ENCODE data around the gene EPAS1. TPM values are rescaled to one million over a fixed set of nuclear protein-coding genes. Genes with fewer than 3 reads are reported as not detected.

EPAS1 gene
- total and polyA plus RNA-seq, 7 donors, result 39.2 to 123 (median 80.4) TPM

DNA sequence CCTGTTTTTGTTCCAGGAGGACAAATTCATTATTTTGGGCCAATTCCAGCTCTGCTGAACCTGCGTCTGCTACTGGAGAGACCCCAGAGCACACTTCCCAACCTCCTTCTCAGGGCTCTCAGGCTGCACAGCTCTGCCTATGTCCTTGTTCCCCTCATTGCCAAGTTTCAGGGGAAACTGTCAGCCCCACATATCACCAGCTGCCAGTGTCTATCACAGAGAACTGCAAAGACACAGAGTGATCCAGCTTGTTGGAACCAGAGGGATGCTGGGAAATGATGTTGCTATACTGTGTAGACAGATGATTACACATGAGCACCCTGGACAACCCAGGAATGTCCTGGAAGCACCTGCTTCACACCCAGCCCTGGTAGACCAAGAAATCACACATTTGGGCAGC, 114.8 kb downstream of the EPAS1 start:
- Histone ChIP-seq H3K4me3 (no peak overlapping the region), H3K9me3 (peaks cover 17% of the 10 kb centered on the region), H3K4me1 (no peaks in the 10 kb centered on the region), H3K27me3 (ENCODE audit: insufficient read depth in 3 of 3, low read length in 2 of 3) (no peaks in the 10 kb centered on the region), H3K36me3 (ENCODE audit: insufficient read depth in 1 of 2, low read depth in 1 of 2) (no peaks in the 10 kb centered on the region), H3K27ac (no peak overlapping the region)
- TF ChIP-seq, protein P1, sequence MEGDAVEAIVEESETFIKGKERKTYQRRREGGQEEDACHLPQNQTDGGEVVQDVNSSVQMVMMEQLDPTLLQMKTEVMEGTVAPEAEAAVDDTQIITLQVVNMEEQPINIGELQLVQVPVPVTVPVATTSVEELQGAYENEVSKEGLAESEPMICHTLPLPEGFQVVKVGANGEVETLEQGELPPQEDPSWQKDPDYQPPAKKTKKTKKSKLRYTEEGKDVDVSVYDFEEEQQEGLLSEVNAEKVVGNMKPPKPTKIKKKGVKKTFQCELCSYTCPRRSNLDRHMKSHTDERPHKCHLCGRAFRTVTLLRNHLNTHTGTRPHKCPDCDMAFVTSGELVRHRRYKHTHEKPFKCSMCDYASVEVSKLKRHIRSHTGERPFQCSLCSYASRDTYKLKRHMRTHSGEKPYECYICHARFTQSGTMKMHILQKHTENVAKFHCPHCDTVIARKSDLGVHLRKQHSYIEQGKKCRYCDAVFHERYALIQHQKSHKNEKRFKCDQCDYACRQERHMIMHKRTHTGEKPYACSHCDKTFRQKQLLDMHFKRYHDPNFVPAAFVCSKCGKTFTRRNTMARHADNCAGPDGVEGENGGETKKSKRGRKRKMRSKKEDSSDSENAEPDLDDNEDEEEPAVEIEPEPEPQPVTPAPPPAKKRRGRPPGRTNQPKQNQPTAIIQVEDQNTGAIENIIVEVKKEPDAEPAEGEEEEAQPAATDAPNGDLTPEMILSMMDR (IDR thresholded peaks at IDR 0.05), result no peak
- ATAC-seq (peak; percentile 27 to 72 (median 52)), DNase-seq (no peak)
- 29 to 48% (median 44%) methylated on average over 1 of the region's 1 CpG for WGBS, 3 donors
- intact Hi-C loops (cut with DNase I), result no loop called here

DNA sequence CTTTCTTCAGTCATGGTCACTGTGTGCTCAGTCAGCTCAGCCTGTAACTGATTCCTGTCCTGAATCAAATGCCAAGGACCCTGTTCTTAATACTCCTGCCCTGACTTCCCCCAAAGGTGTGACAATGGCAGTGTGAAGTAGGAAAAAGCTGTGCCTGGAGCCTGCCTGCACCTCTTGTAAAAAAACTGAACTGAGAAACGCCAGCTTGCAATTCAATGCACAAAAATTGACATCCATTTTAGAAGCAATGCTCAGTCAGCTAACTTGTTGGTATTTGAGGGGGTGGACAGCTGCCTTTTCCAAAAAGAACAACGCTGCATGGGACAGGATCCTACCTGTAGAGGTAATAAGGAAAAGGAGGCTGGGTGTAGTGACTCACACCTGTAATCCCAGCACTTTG, 115.9 kb downstream of the EPAS1 start:
- TF ChIP-seq, protein P1 (IDR thresholded peaks at IDR 0.05), result no peak
- intact Hi-C loops (cut with DNase I), result no loop called here
- no peak for DNase-seq
- no peaks in the 10 kb centered on the region for H3K4me1 ChIP-seq
- H3K9me3 ChIP-seq, result peaks cover 21% of the 10 kb centered on the region
- H3K36me3 ChIP-seq (ENCODE audit: insufficient read depth in 1 of 2, low read depth in 1 of 2), result no peaks in the 10 kb centered on the region
- H3K27me3 ChIP-seq (ENCODE audit: insufficient read depth in 3 of 3, low read length in 2 of 3), result no peaks in the 10 kb centered on the region
- H3K27ac ChIP-seq, result no peak overlapping the region
- 77 to 84% (median 81%) methylated on average over 2 of the region's 2 CpGs for WGBS, 3 donors
- H3K4me3 ChIP-seq, result no peak overlapping the region
- no peak for ATAC-seq

DNA sequence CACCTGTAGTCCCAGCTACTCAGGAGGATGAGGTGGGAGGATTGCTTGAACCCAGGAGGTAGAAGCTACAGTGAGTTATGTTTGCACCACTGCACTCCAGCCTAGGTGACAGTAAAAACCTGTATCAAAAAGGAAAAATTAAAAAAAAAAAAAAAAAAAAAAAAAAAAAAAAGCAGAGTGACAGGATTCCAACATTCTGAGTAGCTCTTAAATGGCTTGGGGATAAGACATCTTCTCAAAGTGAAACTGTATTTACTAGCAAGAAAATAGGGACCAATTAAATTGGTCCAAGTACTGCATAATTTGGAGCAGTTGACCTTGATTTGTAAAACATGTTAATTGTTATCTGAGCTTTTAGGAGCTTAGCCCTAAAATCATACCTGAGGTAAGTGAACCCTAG, 116.4 kb downstream of the EPAS1 start:
- ATAC-seq (no peak), DNase-seq (no peak)
- no peaks in the 10 kb centered on the region for H3K36me3 ChIP-seq (ENCODE audit: insufficient read depth in 1 of 2, low read depth in 1 of 2)
- no peak overlapping the region for H3K4me3 ChIP-seq
- intact Hi-C loops (cut with DNase I), result no loop called here
- H3K27me3 ChIP-seq (ENCODE audit: insufficient read depth in 3 of 3, low read length in 2 of 3), result no peaks in the 10 kb centered on the region
- no peak overlapping the region for H3K27ac ChIP-seq
- TF ChIP-seq, protein P1 (IDR thresholded peaks at IDR 0.05), result no peak
- H3K9me3 ChIP-seq, result peaks cover 24% of the 10 kb centered on the region
- no peaks in the 10 kb centered on the region for H3K4me1 ChIP-seq

DNA sequence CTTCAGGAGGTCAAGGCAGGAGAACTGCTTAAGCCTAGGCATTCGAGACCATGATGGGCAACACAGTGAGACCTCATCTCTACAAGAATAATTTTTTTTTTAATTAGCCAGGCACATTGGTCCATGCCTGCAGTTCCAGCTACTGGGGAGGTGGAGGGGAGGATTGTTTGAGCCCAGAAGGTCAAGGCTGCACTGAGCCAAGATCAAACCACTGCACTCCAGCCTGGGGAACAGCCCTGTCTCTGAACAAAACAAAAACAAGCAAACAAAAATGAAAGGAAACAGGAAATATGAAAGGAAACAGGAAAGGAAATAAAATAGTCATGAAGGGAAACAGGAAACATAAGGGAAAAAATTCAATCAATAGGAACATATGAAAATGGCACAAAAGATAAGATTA, 117.5 kb downstream of the EPAS1 start:
- no peaks in the 10 kb centered on the region for H3K27me3 ChIP-seq (ENCODE audit: insufficient read depth in 3 of 3, low read length in 2 of 3)
- no peak overlapping the region for H3K27ac ChIP-seq
- H3K4me1 ChIP-seq, result no peaks in the 10 kb centered on the region
- H3K4me3 ChIP-seq, result no peak overlapping the region
- intact Hi-C loops (cut with DNase I), result no loop called here
- DNase-seq, result no peak
- 75 to 78% (median 77%) methylated on average over 1 of the region's 1 CpG for WGBS, 3 donors
- no peaks in the 10 kb centered on the region for H3K36me3 ChIP-seq (ENCODE audit: insufficient read depth in 1 of 2, low read depth in 1 of 2)
- TF ChIP-seq, protein P1 (IDR thresholded peaks at IDR 0.05), result no peak
- ATAC-seq, result no peak
- H3K9me3 ChIP-seq, result peaks cover 24% of the 10 kb centered on the region

DNA sequence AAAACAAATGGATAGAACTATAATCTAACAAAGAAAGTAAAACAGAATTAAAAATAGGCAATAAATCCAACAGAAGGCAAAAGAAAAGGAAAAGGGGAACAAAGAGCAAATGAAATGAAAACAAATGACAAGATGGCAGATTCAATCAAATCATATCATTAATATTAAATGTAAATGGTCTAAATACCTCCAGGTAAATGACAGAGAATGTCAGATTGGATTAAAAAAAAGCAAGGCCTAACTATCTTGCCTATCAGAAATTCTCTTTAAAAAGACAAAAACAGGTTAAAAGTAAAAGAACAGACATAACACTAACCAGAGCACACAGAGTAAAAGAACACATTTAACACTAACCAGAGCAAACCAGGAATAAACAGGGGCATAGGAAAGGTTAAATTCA, 119.1 kb downstream of the EPAS1 start:
- DNase-seq (no peak), ATAC-seq (no peak)
- Histone ChIP-seq H3K4me1 (no peaks in the 10 kb centered on the region), H3K27ac (no peak overlapping the region), H3K27me3 (ENCODE audit: insufficient read depth in 3 of 3, low read length in 2 of 3) (no peaks in the 10 kb centered on the region), H3K36me3 (ENCODE audit: insufficient read depth in 1 of 2, low read depth in 1 of 2) (no peaks in the 10 kb centered on the region), H3K4me3 (no peak overlapping the region), H3K9me3 (peaks cover 28% of the 10 kb centered on the region)
- intact Hi-C loops (cut with DNase I), result no loop called here
- TF ChIP-seq, protein P1 (IDR thresholded peaks at IDR 0.05), result no peak

All from psoas muscle (tissue), 8 donors.